ENCODE results near the gene NODAL.
A peak's percentile ranks its signal among the peaks of the same experiment; 100 is the strongest.

Gene NODAL

DNA sequence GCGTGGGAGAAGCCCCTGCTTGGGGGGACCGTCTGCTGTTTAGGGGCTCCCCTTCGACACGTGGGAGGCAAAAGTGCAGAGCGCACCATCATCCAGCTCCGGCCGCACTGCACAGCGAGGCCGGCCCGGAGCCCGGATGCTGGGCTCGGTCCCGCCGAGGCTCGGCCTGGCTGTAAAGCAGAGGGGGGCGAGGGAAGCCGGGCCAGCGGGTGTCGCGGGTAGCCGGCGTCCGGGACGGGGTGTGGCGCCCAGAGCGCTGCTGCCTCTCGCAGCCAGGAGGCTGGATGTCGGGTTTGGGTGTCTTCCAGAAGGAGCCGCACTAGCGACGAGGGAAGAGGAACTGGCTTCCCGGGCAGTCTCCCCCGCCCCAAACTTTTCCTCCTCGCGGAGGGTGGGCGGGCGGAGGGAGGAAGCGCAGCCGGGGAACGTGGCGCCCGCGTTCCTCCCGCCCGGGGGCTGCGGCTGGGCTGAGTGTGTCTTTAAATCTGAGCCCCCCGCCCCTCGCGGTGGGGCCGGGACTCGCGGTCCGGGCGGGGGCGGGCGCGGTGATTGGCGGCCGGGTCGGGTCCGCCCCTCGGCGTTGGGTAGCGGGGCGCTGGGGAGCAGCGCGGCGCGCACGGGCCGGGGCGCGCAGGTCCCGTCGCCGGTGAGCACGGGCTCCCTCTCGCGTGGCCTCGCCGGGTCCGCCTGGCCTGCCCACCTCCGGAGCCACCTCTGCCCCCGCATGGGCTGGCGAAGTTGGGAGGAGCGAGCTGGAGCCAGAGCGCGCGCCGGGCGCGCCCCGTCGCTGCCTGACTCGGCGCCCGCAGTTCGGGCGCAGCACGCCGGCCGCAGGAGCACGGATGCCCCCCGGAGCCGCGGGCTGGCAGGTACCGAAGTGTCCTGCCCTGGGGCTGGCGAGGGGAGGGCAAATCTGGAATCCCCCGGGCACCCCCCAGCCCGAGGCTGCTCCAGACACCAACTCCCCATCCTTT, 37.0 kb upstream of the NODAL start, which contains the start of gene PALD1:
Gene PALD1 (plus strand): TSS at position 577 of the 974 bp plus-strand sequence. CDS start 47,185 bp downstream, outside the sequence.
- POLR2A ChIA-PET: interaction anchor here (1.2 to 1.6 kb wide), 3 partner anchors 19 to 332 kb away, joined by 3 to 5 read pairs (median 5); partner anchors contain the start of genes EIF4EBP2 and TYSND1
- peak within 1 kb of the TSS; percentile 66; the same call in 1 of the 2 replicates for H3K27ac ChIP-seq (ENCODE audit: extremely low read depth, low read depth, low read length)
- CTCF ChIA-PET: interaction anchor here (1.0 to 4.8 kb wide), 2 partner anchors 12 to 17 kb away, joined by 3 to 20 read pairs; no protein-coding TSS in a partner anchor
- peaks cover 0 to 16% of the 10 kb centered on the region in 2 experiments; a peak in 1 of 3 replicates for H3K36me3 ChIP-seq (ENCODE audit: control insufficient read depth in 2 of 2, insufficient read depth in 1 of 2, low read length in 2 of 2)
- peak within 1 kb of the TSS; percentile 43 for H3K4me3 ChIP-seq (ENCODE audit: low read depth, low read length)
- H3K9me3 ChIP-seq (ENCODE audit: control insufficient read depth, insufficient read depth, low read depth, low read length): no peaks in the 10 kb centered on the region
- peaks cover 6% of the 10 kb centered on the region for H3K4me1 ChIP-seq (ENCODE audit: control insufficient read depth, insufficient read depth, low read length)
- TF ChIP-seq ZNF701 (tag by site-specific recombination; IDR thresholded peaks at IDR 0.05): no peak
- TF ChIP-seq ZNF791 (tag by site-specific recombination; IDR thresholded peaks at IDR 0.05): no peak
- no peak for TF ChIP-seq BCL11B (tag by site-specific recombination; IDR thresholded peaks at IDR 0.05; ENCODE audit: low read depth)
- no peak for TF ChIP-seq ZNF132 (tag by site-specific recombination; IDR thresholded peaks at IDR 0.05; ENCODE audit: borderline replicate concordance)
- TF ChIP-seq ZNF354C (tag by site-specific recombination; IDR thresholded peaks at IDR 0.05; ENCODE audit: borderline replicate concordance, low read depth): no peak
- no peak for TF ChIP-seq ZNF324 (tag by site-specific recombination; IDR thresholded peaks at IDR 0.05)
- TF ChIP-seq ZNF621 (tag by site-specific recombination; IDR thresholded peaks at IDR 0.05): no peak
- TF ChIP-seq ZNF660 (tag by site-specific recombination; IDR thresholded peaks at IDR 0.05): no peak
- no peak for TF ChIP-seq ZNF138 (tag by site-specific recombination; IDR thresholded peaks at IDR 0.05; ENCODE audit: borderline replicate concordance)
- no peak for TF ChIP-seq ZNF391 (tag by site-specific recombination; IDR thresholded peaks at IDR 0.05; ENCODE audit: borderline replicate concordance, low read depth)
- TF ChIP-seq KLF7 (tag by site-specific recombination; IDR thresholded peaks at IDR 0.05; ENCODE audit: borderline replicate concordance): peak; percentile 22; the same call in 1 of the 2 replicates
- TF ChIP-seq, protein P1, sequence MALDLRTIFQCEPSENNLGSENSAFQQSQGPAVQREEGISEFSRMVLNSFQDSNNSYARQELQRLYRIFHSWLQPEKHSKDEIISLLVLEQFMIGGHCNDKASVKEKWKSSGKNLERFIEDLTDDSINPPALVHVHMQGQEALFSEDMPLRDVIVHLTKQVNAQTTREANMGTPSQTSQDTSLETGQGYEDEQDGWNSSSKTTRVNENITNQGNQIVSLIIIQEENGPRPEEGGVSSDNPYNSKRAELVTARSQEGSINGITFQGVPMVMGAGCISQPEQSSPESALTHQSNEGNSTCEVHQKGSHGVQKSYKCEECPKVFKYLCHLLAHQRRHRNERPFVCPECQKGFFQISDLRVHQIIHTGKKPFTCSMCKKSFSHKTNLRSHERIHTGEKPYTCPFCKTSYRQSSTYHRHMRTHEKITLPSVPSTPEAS (tag by site-specific recombination; IDR thresholded peaks at IDR 0.05): no peak
- TF ChIP-seq ZNF112 (tag by site-specific recombination; IDR thresholded peaks at IDR 0.05): no peak
- TF ChIP-seq ZNF747 (tag by site-specific recombination; IDR thresholded peaks at IDR 0.05): no peak
- TF ChIP-seq, protein P2, sequence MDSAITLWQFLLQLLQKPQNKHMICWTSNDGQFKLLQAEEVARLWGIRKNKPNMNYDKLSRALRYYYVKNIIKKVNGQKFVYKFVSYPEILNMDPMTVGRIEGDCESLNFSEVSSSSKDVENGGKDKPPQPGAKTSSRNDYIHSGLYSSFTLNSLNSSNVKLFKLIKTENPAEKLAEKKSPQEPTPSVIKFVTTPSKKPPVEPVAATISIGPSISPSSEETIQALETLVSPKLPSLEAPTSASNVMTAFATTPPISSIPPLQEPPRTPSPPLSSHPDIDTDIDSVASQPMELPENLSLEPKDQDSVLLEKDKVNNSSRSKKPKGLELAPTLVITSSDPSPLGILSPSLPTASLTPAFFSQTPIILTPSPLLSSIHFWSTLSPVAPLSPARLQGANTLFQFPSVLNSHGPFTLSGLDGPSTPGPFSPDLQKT (IDR thresholded peaks at IDR 0.05; ENCODE audit: borderline replicate concordance, low read depth, low read length): no peak
- no peak for TF ChIP-seq ZNF433 (tag by site-specific recombination; IDR thresholded peaks at IDR 0.05; ENCODE audit: low read depth)
- TF ChIP-seq, protein P3, sequence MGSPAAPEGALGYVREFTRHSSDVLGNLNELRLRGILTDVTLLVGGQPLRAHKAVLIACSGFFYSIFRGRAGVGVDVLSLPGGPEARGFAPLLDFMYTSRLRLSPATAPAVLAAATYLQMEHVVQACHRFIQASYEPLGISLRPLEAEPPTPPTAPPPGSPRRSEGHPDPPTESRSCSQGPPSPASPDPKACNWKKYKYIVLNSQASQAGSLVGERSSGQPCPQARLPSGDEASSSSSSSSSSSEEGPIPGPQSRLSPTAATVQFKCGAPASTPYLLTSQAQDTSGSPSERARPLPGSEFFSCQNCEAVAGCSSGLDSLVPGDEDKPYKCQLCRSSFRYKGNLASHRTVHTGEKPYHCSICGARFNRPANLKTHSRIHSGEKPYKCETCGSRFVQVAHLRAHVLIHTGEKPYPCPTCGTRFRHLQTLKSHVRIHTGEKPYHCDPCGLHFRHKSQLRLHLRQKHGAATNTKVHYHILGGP (tag by site-specific recombination; IDR thresholded peaks at IDR 0.05): no peak
- no peak for TF ChIP-seq SP7 (tag by site-specific recombination; IDR thresholded peaks at IDR 0.05)
- TF ChIP-seq, protein P4, sequence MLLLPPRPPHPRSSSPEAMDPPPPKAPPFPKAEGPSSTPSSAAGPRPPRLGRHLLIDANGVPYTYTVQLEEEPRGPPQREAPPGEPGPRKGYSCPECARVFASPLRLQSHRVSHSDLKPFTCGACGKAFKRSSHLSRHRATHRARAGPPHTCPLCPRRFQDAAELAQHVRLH (tag by site-specific recombination; IDR thresholded peaks at IDR 0.05): no peak
- no peak for TF ChIP-seq ZNF473 (tag by site-specific recombination; IDR thresholded peaks at IDR 0.05)
- no peak for TF ChIP-seq ZNF658 (tag by site-specific recombination; IDR thresholded peaks at IDR 0.05)
- peak; percentile 81 for TF ChIP-seq ZNF501 (tag by site-specific recombination; IDR thresholded peaks at IDR 0.05)
- TF ChIP-seq ZNF837 (tag by site-specific recombination; IDR thresholded peaks at IDR 0.05): no peak
- TF ChIP-seq ZNF214 (tag by site-specific recombination; IDR thresholded peaks at IDR 0.05; ENCODE audit: borderline replicate concordance): no peak
- TF ChIP-seq, protein P5, sequence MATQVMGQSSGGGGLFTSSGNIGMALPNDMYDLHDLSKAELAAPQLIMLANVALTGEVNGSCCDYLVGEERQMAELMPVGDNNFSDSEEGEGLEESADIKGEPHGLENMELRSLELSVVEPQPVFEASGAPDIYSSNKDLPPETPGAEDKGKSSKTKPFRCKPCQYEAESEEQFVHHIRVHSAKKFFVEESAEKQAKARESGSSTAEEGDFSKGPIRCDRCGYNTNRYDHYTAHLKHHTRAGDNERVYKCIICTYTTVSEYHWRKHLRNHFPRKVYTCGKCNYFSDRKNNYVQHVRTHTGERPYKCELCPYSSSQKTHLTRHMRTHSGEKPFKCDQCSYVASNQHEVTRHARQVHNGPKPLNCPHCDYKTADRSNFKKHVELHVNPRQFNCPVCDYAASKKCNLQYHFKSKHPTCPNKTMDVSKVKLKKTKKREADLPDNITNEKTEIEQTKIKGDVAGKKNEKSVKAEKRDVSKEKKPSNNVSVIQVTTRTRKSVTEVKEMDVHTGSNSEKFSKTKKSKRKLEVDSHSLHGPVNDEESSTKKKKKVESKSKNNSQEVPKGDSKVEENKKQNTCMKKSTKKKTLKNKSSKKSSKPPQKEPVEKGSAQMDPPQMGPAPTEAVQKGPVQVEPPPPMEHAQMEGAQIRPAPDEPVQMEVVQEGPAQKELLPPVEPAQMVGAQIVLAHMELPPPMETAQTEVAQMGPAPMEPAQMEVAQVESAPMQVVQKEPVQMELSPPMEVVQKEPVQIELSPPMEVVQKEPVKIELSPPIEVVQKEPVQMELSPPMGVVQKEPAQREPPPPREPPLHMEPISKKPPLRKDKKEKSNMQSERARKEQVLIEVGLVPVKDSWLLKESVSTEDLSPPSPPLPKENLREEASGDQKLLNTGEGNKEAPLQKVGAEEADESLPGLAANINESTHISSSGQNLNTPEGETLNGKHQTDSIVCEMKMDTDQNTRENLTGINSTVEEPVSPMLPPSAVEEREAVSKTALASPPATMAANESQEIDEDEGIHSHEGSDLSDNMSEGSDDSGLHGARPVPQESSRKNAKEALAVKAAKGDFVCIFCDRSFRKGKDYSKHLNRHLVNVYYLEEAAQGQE (tag by site-specific recombination; IDR thresholded peaks at IDR 0.05): no peak
- no peak for TF ChIP-seq ZBTB1 (tag by site-specific recombination; IDR thresholded peaks at IDR 0.05)
- TF ChIP-seq ZNF16 (tag by site-specific recombination; IDR thresholded peaks at IDR 0.05; ENCODE audit: low read depth): no peak
- TF ChIP-seq ZNF202 (tag by site-specific recombination; IDR thresholded peaks at IDR 0.05; ENCODE audit: borderline replicate concordance): no peak
- no peak for TF ChIP-seq ZNF785 (tag by site-specific recombination; IDR thresholded peaks at IDR 0.05)
- no peak for TF ChIP-seq ZNF114 (tag by site-specific recombination; IDR thresholded peaks at IDR 0.05)
- no peak for TF ChIP-seq BCL11A (tag by site-specific recombination; IDR thresholded peaks at IDR 0.05; ENCODE audit: low read depth)

Data from HEK293 (cell line).